ENCODE results near the gene CFLAR. TPM values are rescaled to one million over a fixed set of nuclear protein-coding genes. Genes with fewer than 3 reads are reported as not detected.

CFLAR gene
- total and polyA plus RNA-seq, 2 of the 4 experiments (the other 2 are of a cell fraction): 29.2 to 59.9 TPM

GRCh38 chr2:201215963-201216362, 100.0 kb downstream of the CFLAR start:
- ATAC-seq (ENCODE audit: low read depth) (no peak), DNase-seq (no peak)
- H4K91ac ChIP-seq (ENCODE audit: insufficient read depth, low read depth, low read length): no peak overlapping the region
- H4K8ac ChIP-seq (ENCODE audit: low read depth in 2 of 2, low read length in 2 of 2): no peak overlapping the region
- H2BK20ac ChIP-seq (ENCODE audit: low read depth, low read length): no peak overlapping the region
- H3K4ac ChIP-seq (ENCODE audit: low read depth, low read length): no peak overlapping the region
- no peak overlapping the region for H3K4me3 ChIP-seq (ENCODE audit: insufficient read depth, low read depth, low read length)
- POLR2A ChIA-PET (ENCODE audit: unreplicated experiment): no interaction called here
- no peaks in the 10 kb centered on the region for H3K9me1 ChIP-seq (ENCODE audit: insufficient read depth, low read length)
- no peaks in the 10 kb centered on the region for H4K20me1 ChIP-seq (ENCODE audit: insufficient read depth, low read length)
- H3K4me1 ChIP-seq (ENCODE audit: control insufficient read depth, insufficient read depth, low read length): no peaks in the 10 kb centered on the region
- no peak overlapping the region for H4K5ac ChIP-seq (ENCODE audit: low read depth, low read length)
- no peak overlapping the region for H3K27ac ChIP-seq (ENCODE audit: insufficient read depth, low read length)
- in situ Hi-C loops (cut with MboI; ENCODE audit: low sequenced_read_pairs): no loop called here
- intact Hi-C loops (cut with micrococcal nuclease): no loop called here
- H3K56ac ChIP-seq (ENCODE audit: extremely low read depth, insufficient read depth, low read length): no peak overlapping the region
- no peak overlapping the region for H3K9ac ChIP-seq (ENCODE audit: low read depth, low read length)
- H3K18ac ChIP-seq (ENCODE audit: low read depth, low read length): no peak overlapping the region
- peaks cover 2% of the 10 kb centered on the region; the same call in 1 of the 2 replicates for H3K27me3 ChIP-seq (ENCODE audit: control insufficient read depth, insufficient read depth, low read length)
- H3K79me1 ChIP-seq (ENCODE audit: low read depth in 1 of 2, low read length in 2 of 2): no peaks in the 10 kb centered on the region
- dilution Hi-C loops (cut with HindIII; ENCODE audit: low sequenced_read_pairs, unreplicated experiment): no loop called here
- no peak overlapping the region for H2BK15ac ChIP-seq (ENCODE audit: low read depth, low read length)
- no peak for TF ChIP-seq NFE2L2 (IDR thresholded peaks at IDR 0.05; ENCODE audit: low read depth, low read length)
- TF ChIP-seq MAFK (IDR thresholded peaks at IDR 0.05; ENCODE audit: low read depth, low read length): no peak
- no peak for TF ChIP-seq RCOR1 (IDR thresholded peaks at IDR 0.05; ENCODE audit: insufficient replicate concordance, low read length)
- TF ChIP-seq SMC3 (IDR thresholded peaks at IDR 0.05; ENCODE audit: low read depth, low read length): no peak
- TF ChIP-seq RFX5 (IDR thresholded peaks at IDR 0.05; ENCODE audit: low read depth, low read length): no peak
- no peaks in the 10 kb centered on the region for H3K9me3 ChIP-seq (ENCODE audit: control insufficient read depth, insufficient read depth, low read length)
- no peak overlapping the region for H2AFZ ChIP-seq (replicated peaks; ENCODE audit: low read length, poor library complexity)
- no TSS peak for BruUV-seq (replicated peaks)
- CTCF ChIA-PET: no interaction called here
- H3K14ac ChIP-seq (replicated peaks; ENCODE audit: low read depth, low read length): no peak overlapping the region
- WGBS, 2 experiments (ENCODE audit: extremely low coverage in 2 of 2, insufficient read length in 1 of 2): no CpG with 5 or more reads among the region's 4 CpGs
- no peaks in the 10 kb centered on the region for H3K36me3 ChIP-seq (ENCODE audit: control insufficient read depth, insufficient read depth, low read length)
- H2BK5ac ChIP-seq (ENCODE audit: low read depth, low read length, poor library complexity, severe bottlenecking): no peak overlapping the region
- H2BK120ac ChIP-seq (ENCODE audit: low read depth, low read length): no peak overlapping the region
- no peak overlapping the region for H3K23ac ChIP-seq (ENCODE audit: low read depth, low read length)
- no peak overlapping the region for H3K4me2 ChIP-seq (ENCODE audit: low read depth, low read length)
- no peak overlapping the region for H2AK9ac ChIP-seq (replicated peaks; ENCODE audit: low read depth, low read length, poor library complexity)
- H2AK5ac ChIP-seq (ENCODE audit: low read depth, low read length): no peak overlapping the region

All from IMR-90 (cell line).